ENCODE results near the gene BAZ1B. TPM values are rescaled to one million over a fixed set of nuclear protein-coding genes. Genes with fewer than 3 reads are reported as not detected.
"Not testable (repeated sequence)": the region's sequence is repeated elsewhere in the genome, so short reads cannot be mapped to it uniquely, and the experiment has no call there.

The BAZ1B gene
- total RNA-seq, 3 donors from 2014 or later, result 53.7 to 57.4 (median 56.3) TPM

- peak within 1 kb of the TSS; percentile 73 to 94 (median 81) for H3K4me3 ChIP-seq
These were observed 35.5 kb upstream of the BAZ1B start, which contains the start of gene BCL7B for GRCh38 chr7:73557397-73558257. TSS of gene BCL7B (minus strand) at chr7:73557690. CDS start at chr7:73557578, 112 bp downstream.

GRCh38 chr7:73557108-73557396 is 35.0 kb upstream of the BAZ1B start:
- no peak for TF ChIP-seq POLR2A (IDR thresholded peaks at IDR 0.05)
- TF ChIP-seq CTCF (IDR thresholded peaks at IDR 0.05), result no peak
- peak in 1 of 3 donors; percentile 7 for TF ChIP-seq POLR2AphosphoS5 (IDR thresholded peaks at IDR 0.05)
- peak; percentile 89 to 91 for DNase-seq (ENCODE audit: low spot score in 2 of 2)
- H3K4me3 ChIP-seq, result peak overlapping the region; percentile 73 to 94 (median 81)
- intact Hi-C loops (cut with DNase I; ENCODE audit: low total_unique reads), result no loop called here
- peak overlapping the region; percentile 99 to 100 for H3K27ac ChIP-seq
- H3K9me3 ChIP-seq, result no peaks in the 10 kb centered on the region
- no peaks in the 10 kb centered on the region for H3K27me3 ChIP-seq
- peaks cover 0 to 9% of the 10 kb centered on the region in 2 donors for H3K4me1 ChIP-seq
- no peaks in the 10 kb centered on the region for H3K36me3 ChIP-seq

More at GRCh38 chr7:73557397-73558257, 35.5 kb upstream of the BAZ1B start, which contains the start of gene BCL7B:
- intact Hi-C loops (cut with DNase I; ENCODE audit: low total_unique reads), result no loop called here
- DNase-seq (ENCODE audit: low spot score in 2 of 2), result peak; percentile 27 to 58
- peak; percentile 3 to 46 (median 46) for TF ChIP-seq POLR2AphosphoS5 (IDR thresholded peaks at IDR 0.05)
- no peak for TF ChIP-seq POLR2A (IDR thresholded peaks at IDR 0.05)
- H3K36me3 ChIP-seq, result no peaks in the 10 kb centered on the region
- H3K4me1 ChIP-seq, result peaks cover 0 to 9% of the 10 kb centered on the region in 2 donors
- H3K27ac ChIP-seq, result peak within 1 kb of the TSS; percentile 99 to 100
- H3K27me3 ChIP-seq, result no peaks in the 10 kb centered on the region
- H3K9me3 ChIP-seq, result no peaks in the 10 kb centered on the region

- Histone ChIP-seq H3K4me3 (peak overlapping the region; percentile 73 to 94 (median 81)), H3K4me1 (peaks cover 0 to 9% of the 10 kb centered on the region in 2 donors), H3K27me3 (no peaks in the 10 kb centered on the region), H3K36me3 (no peaks in the 10 kb centered on the region), H3K9me3 (no peaks in the 10 kb centered on the region), H3K27ac (peak overlapping the region; percentile 99 to 100)
- TF ChIP-seq CTCF (IDR thresholded peaks at IDR 0.05), result no peak
- TF ChIP-seq POLR2A (IDR thresholded peaks at IDR 0.05), result no peak
- peak in 1 of 3 donors; percentile 2 for TF ChIP-seq POLR2AphosphoS5 (IDR thresholded peaks at IDR 0.05)
- DNase-seq (ENCODE audit: low spot score in 2 of 2), result no peak
- intact Hi-C loops (cut with DNase I; ENCODE audit: low total_unique reads), result no loop called here
These were observed 34.4 kb upstream of the BAZ1B start for GRCh38 chr7:73556208-73557107.

GRCh38 chr7:73555411-73555982 is 33.4 kb upstream of the BAZ1B start:
- no peaks in the 10 kb centered on the region for H3K9me3 ChIP-seq
- peaks cover 0 to 9% of the 10 kb centered on the region in 2 donors for H3K4me1 ChIP-seq
- no peak for TF ChIP-seq POLR2A (IDR thresholded peaks at IDR 0.05)
- H3K36me3 ChIP-seq, result no peaks in the 10 kb centered on the region
- intact Hi-C loops (cut with DNase I; ENCODE audit: low total_unique reads), result no loop called here
- no peak for DNase-seq (ENCODE audit: low spot score in 2 of 2)
- peak overlapping the region; percentile 73 to 94 (median 81) for H3K4me3 ChIP-seq
- no peaks in the 10 kb centered on the region for H3K27me3 ChIP-seq
- H3K27ac ChIP-seq, result peak overlapping the region in 1 of 2 donors; percentile 4

GRCh38 chr7:73550093-73550492 is 28.0 kb upstream of the BAZ1B start:
- H3K9me3 ChIP-seq; H3K4me3 ChIP-seq; H3K27ac ChIP-seq; H3K36me3 ChIP-seq; H3K4me1 ChIP-seq; intact Hi-C loops (cut with DNase I; ENCODE audit: low total_unique reads); DNase-seq (ENCODE audit: low spot score in 2 of 2); H3K27me3 ChIP-seq: not testable (repeated sequence)

- TF ChIP-seq CTCF (IDR thresholded peaks at IDR 0.05), result no peak
- Histone ChIP-seq H3K27ac (no peak overlapping the region), H3K4me3 (no peak overlapping the region), H3K27me3 (no peaks in the 10 kb centered on the region), H3K4me1 (no peaks in the 10 kb centered on the region), H3K9me3 (no peaks in the 10 kb centered on the region), H3K36me3 (no peaks in the 10 kb centered on the region)
- intact Hi-C loops (cut with DNase I; ENCODE audit: low total_unique reads), result no loop called here
- no peak for DNase-seq (ENCODE audit: low spot score in 2 of 2)
These were observed 27.1 kb upstream of the BAZ1B start for GRCh38 chr7:73549176-73549575.

All from breast epithelium (tissue), 4 donors.